Activated T-helper 2 cell treated with anti-CD3 and anti-CD28 coated beads, Interferon-gamma antibody, Interleukin-2, Interleukin-4, amounts not matched to agents 10 μg/mL and 5 μg/mL and 100 μg/mL, durations not matched to agents 14 hours and 24 hours and 36 hours (primary cell): ENCODE measurements around the gene NCKAP5. TPM values are rescaled to one million over a fixed set of nuclear protein-coding genes. Genes with fewer than 3 reads are reported as not detected.

Source experiments
- DNase-seq: peaks from one replicate; pipeline ENCODE4 v3.0.0; 2021; ENCODE audit warnings: low spot score
- H3K27ac Mint-ChIP-seq: one replicate; pipeline ENCODE4 v1.8.0; 2021; ENCODE audit warnings: mixed read lengths
- H3K27me3 Mint-ChIP-seq: one replicate; pipeline ENCODE4 v1.8.0; 2021; ENCODE audit warnings: low read depth, mixed read lengths
- H3K36me3 Mint-ChIP-seq: one replicate; pipeline ENCODE4 v1.8.0; 2021; ENCODE audit warnings: low read depth, mixed read lengths
- H3K4me1 Mint-ChIP-seq: one replicate; pipeline ENCODE4 v1.8.0; 2021; ENCODE audit warnings: low read depth, mixed read lengths
- H3K4me3 Mint-ChIP-seq: one replicate; pipeline ENCODE4 v1.8.0; 2021; ENCODE audit warnings: low read depth, mild to moderate bottlenecking, moderate library complexity, mixed read lengths
- H3K9me3 Mint-ChIP-seq: one replicate; pipeline ENCODE4 v1.8.0; 2021; ENCODE audit warnings: mixed read lengths
- intact Hi-C: fragments of 100-400 bp; cut with micrococcal nuclease; formaldehyde crosslinking; loops from one replicate; pipeline ENCODE4 v1.15.1; 2023
- total RNA-seq: library from RNA; stranded (reverse); gene quantifications from 2 replicates; pipeline ENCODE4 v1.2.3, GENCODE V29; 2022

The NCKAP5 gene
- total RNA-seq, 1 donor from 2014 or later = not detected

- no peak overlapping the region for H3K4me3 Mint-ChIP-seq
These were observed 830.0 kb downstream of the NCKAP5 start for GRCh38 chr2:132738223-132738622.

GRCh38 chr2:132736059-132736458 lies 832.2 kb downstream of the NCKAP5 start:
- intact Hi-C loops = no loop called here
- Mint-ChIP-seq H3K4me3 (no peak overlapping the region), H3K27ac (no peak overlapping the region), H3K27me3 (no peaks in the 10 kb centered on the region), H3K36me3 (no peaks in the 10 kb centered on the region), H3K4me1 (no peaks in the 10 kb centered on the region), H3K9me3 (peaks cover 4% of the 10 kb centered on the region)
- no peak for DNase-seq

More at GRCh38 chr2:132738223-132738622, 830.0 kb downstream of the NCKAP5 start:
- no peaks in the 10 kb centered on the region for H3K4me1 Mint-ChIP-seq
- H3K36me3 Mint-ChIP-seq = no peaks in the 10 kb centered on the region
- H3K27me3 Mint-ChIP-seq = no peaks in the 10 kb centered on the region
- DNase-seq = no peak
- H3K27ac Mint-ChIP-seq = no peak overlapping the region
- intact Hi-C loops = no loop called here
- no peaks in the 10 kb centered on the region for H3K9me3 Mint-ChIP-seq

- intact Hi-C loops = no loop called here
These were observed 833.3 kb downstream of the NCKAP5 start for GRCh38 chr2:132734961-132735360.

GRCh38 chr2:132733094-132733493 lies 835.2 kb downstream of the NCKAP5 start:
- peaks cover 4% of the 10 kb centered on the region for H3K9me3 Mint-ChIP-seq
- H3K36me3 Mint-ChIP-seq = no peaks in the 10 kb centered on the region
- no peak overlapping the region for H3K27ac Mint-ChIP-seq
- no peak overlapping the region for H3K4me3 Mint-ChIP-seq
- H3K4me1 Mint-ChIP-seq = no peaks in the 10 kb centered on the region
- intact Hi-C loops = no loop called here
- DNase-seq = no peak
- H3K27me3 Mint-ChIP-seq = no peaks in the 10 kb centered on the region

More at GRCh38 chr2:132734961-132735360, 833.3 kb downstream of the NCKAP5 start:
- no peak for DNase-seq
- Mint-ChIP-seq H3K27ac (no peak overlapping the region), H3K9me3 (peaks cover 4% of the 10 kb centered on the region), H3K36me3 (no peaks in the 10 kb centered on the region), H3K4me3 (no peak overlapping the region), H3K27me3 (no peaks in the 10 kb centered on the region), H3K4me1 (no peaks in the 10 kb centered on the region)

- no peaks in the 10 kb centered on the region for H3K27me3 Mint-ChIP-seq
- H3K4me1 Mint-ChIP-seq = no peaks in the 10 kb centered on the region
- H3K36me3 Mint-ChIP-seq = no peaks in the 10 kb centered on the region
- intact Hi-C loops = no loop called here
- H3K9me3 Mint-ChIP-seq = peaks cover 4% of the 10 kb centered on the region
- no peak overlapping the region for H3K4me3 Mint-ChIP-seq
- H3K27ac Mint-ChIP-seq = no peak overlapping the region
- DNase-seq = no peak
These were observed 835.6 kb downstream of the NCKAP5 start for GRCh38 chr2:132732694-132733093.

GRCh38 chr2:132731441-132731840 lies 836.8 kb downstream of the NCKAP5 start:
- DNase-seq = no peak
- Mint-ChIP-seq H3K4me3 (no peak overlapping the region), H3K36me3 (no peaks in the 10 kb centered on the region), H3K4me1 (no peaks in the 10 kb centered on the region), H3K27ac (no peak overlapping the region), H3K27me3 (no peaks in the 10 kb centered on the region), H3K9me3 (peaks cover 4% of the 10 kb centered on the region)
- intact Hi-C loops = no loop called here

GRCh38 chr2:132730611-132731010 lies 837.7 kb downstream of the NCKAP5 start:
- intact Hi-C loops = no loop called here
- Mint-ChIP-seq H3K27me3 (no peaks in the 10 kb centered on the region), H3K4me1 (no peaks in the 10 kb centered on the region), H3K36me3 (no peaks in the 10 kb centered on the region), H3K9me3 (peaks cover 4% of the 10 kb centered on the region), H3K27ac (no peak overlapping the region), H3K4me3 (no peak overlapping the region)
- no peak for DNase-seq

- Mint-ChIP-seq H3K27ac (no peak overlapping the region), H3K4me3 (no peak overlapping the region), H3K27me3 (no peaks in the 10 kb centered on the region), H3K4me1 (no peaks in the 10 kb centered on the region), H3K9me3 (peaks cover 4% of the 10 kb centered on the region), H3K36me3 (no peaks in the 10 kb centered on the region)
- DNase-seq = no peak
- intact Hi-C loops = no loop called here
These were observed 838.7 kb downstream of the NCKAP5 start for GRCh38 chr2:132729522-132729921.

- intact Hi-C loops = no loop called here
- Mint-ChIP-seq H3K9me3 (peaks cover 4% of the 10 kb centered on the region), H3K27me3 (no peaks in the 10 kb centered on the region), H3K27ac (no peak overlapping the region), H3K4me1 (no peaks in the 10 kb centered on the region), H3K36me3 (no peaks in the 10 kb centered on the region), H3K4me3 (no peak overlapping the region)
- DNase-seq = no peak
These were observed 842.1 kb downstream of the NCKAP5 start for GRCh38 chr2:132726155-132726554.

GRCh38 chr2:132725748-132726147 lies 842.5 kb downstream of the NCKAP5 start:
- Mint-ChIP-seq H3K4me3 (no peak overlapping the region), H3K27ac (no peak overlapping the region), H3K9me3 (peaks cover 4% of the 10 kb centered on the region), H3K36me3 (no peaks in the 10 kb centered on the region), H3K4me1 (no peaks in the 10 kb centered on the region), H3K27me3 (no peaks in the 10 kb centered on the region)
- no peak for DNase-seq
- intact Hi-C loops = no loop called here

- no peak overlapping the region for H3K4me3 Mint-ChIP-seq
- DNase-seq = no peak
- H3K9me3 Mint-ChIP-seq = peaks cover 4% of the 10 kb centered on the region
- H3K27ac Mint-ChIP-seq = no peak overlapping the region
- intact Hi-C loops = no loop called here
- no peaks in the 10 kb centered on the region for H3K27me3 Mint-ChIP-seq
- no peaks in the 10 kb centered on the region for H3K36me3 Mint-ChIP-seq
- H3K4me1 Mint-ChIP-seq = no peaks in the 10 kb centered on the region
These were observed 843.1 kb downstream of the NCKAP5 start for GRCh38 chr2:132725148-132725547.

GRCh38 chr2:132721938-132722337 lies 846.3 kb downstream of the NCKAP5 start:
- DNase-seq = no peak
- no peaks in the 10 kb centered on the region for H3K36me3 Mint-ChIP-seq
- H3K27me3 Mint-ChIP-seq = no peaks in the 10 kb centered on the region
- no peak overlapping the region for H3K27ac Mint-ChIP-seq
- intact Hi-C loops = no loop called here
- no peak overlapping the region for H3K4me3 Mint-ChIP-seq
- H3K9me3 Mint-ChIP-seq = peaks cover 4% of the 10 kb centered on the region
- no peaks in the 10 kb centered on the region for H3K4me1 Mint-ChIP-seq

- no peaks in the 10 kb centered on the region for H3K4me1 Mint-ChIP-seq
- no peaks in the 10 kb centered on the region for H3K27me3 Mint-ChIP-seq
- no peak overlapping the region for H3K27ac Mint-ChIP-seq
- peaks cover 4% of the 10 kb centered on the region for H3K9me3 Mint-ChIP-seq
- H3K4me3 Mint-ChIP-seq = no peak overlapping the region
- no peak for DNase-seq
- intact Hi-C loops = no loop called here
- H3K36me3 Mint-ChIP-seq = no peaks in the 10 kb centered on the region
These were observed 847.9 kb downstream of the NCKAP5 start for GRCh38 chr2:132720393-132720792.

- intact Hi-C loops = no loop called here
- Mint-ChIP-seq H3K27me3 (no peaks in the 10 kb centered on the region), H3K36me3 (no peaks in the 10 kb centered on the region), H3K4me1 (no peaks in the 10 kb centered on the region), H3K27ac (no peak overlapping the region), H3K9me3 (peaks cover 4% of the 10 kb centered on the region), H3K4me3 (no peak overlapping the region)
- no peak for DNase-seq
These were observed 848.8 kb downstream of the NCKAP5 start for GRCh38 chr2:132719480-132719879.
